ENCODE results near the gene SNTG2. TPM values are rescaled to one million over a fixed set of nuclear protein-coding genes. Genes with fewer than 3 reads are reported as not detected.

SNTG2 gene
- total RNA-seq, 2 experiments from 2014 or later = 0.57 to 1.0 TPM

DNA sequence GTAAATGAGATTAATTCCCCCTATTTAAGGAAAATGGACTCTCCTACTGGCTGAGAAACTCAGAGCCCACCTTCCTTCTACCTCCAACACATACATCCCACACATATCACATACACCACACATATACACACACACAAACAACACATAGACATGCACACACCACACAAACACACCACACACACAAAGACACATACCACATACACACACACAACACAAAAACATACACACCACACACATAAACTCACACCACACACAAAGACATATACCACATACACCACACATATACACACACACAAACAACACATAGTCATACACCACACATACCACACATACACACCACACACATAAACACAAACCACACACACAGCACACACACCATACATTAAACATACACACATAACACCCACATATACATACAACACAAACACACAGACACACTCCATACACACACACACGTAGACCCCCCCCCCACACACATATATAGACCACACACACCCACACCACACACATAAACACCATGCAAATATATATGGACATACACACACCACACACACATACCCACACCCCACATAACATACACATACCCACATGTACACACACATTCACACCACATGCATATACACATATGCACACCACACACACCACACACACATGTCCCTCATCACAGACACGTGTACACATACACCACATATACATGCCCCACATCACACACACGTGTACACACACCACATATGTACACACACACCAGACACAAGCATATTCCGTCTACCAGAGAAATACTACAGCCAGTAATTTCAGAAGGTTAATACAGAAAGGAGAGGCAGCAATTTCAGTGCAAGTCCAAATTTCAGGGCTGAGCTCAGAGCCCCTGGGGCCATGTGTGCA lies 204.3 kb downstream of the SNTG2 start:
- Mint-ChIP-seq H3K4me3 (no peak overlapping the region), H3K27ac (no peak overlapping the region), H3K9me3 (no peaks in the 10 kb centered on the region), H3K27me3 (ENCODE audit: low read depth) (no peaks in the 10 kb centered on the region), H3K4me1 (ENCODE audit: low read depth) (no peaks in the 10 kb centered on the region), H3K36me3 (ENCODE audit: low read depth) (no peaks in the 10 kb centered on the region)
- intact Hi-C loops (cut with micrococcal nuclease) = no loop called here
- CTCF ChIA-PET = interaction anchor here (1.4 kb wide), 1 partner anchor 15 kb away, joined by 8 read pairs; no protein-coding TSS in a partner anchor
- DNase-seq = no peak

DNA sequence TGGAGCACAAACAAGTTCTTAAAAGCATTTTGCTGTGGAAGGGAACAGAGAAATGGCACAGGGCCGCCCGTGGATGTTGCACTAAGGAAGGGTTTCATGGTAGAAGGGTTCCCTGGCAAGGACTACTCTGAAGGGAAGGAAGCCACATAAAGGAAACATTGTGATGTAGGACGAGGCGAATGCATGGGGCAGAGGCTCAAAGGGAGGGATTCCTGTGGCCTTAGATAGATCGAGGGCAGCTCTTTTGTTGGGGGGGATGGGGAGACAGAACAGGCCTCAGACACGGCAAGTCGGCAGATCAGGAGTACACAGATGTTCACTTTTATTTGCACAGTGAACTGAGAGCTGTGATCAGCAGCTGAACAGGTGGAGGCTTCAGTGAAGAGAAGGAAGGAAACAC lies 205.4 kb downstream of the SNTG2 start:
- CTCF ChIA-PET = no interaction called here
- Mint-ChIP-seq H3K36me3 (ENCODE audit: low read depth) (no peaks in the 10 kb centered on the region), H3K27me3 (ENCODE audit: low read depth) (no peaks in the 10 kb centered on the region), H3K4me1 (ENCODE audit: low read depth) (no peaks in the 10 kb centered on the region), H3K27ac (no peak overlapping the region), H3K4me3 (no peak overlapping the region), H3K9me3 (no peaks in the 10 kb centered on the region)
- no peak for DNase-seq
- intact Hi-C loops (cut with micrococcal nuclease) = no loop called here

DNA sequence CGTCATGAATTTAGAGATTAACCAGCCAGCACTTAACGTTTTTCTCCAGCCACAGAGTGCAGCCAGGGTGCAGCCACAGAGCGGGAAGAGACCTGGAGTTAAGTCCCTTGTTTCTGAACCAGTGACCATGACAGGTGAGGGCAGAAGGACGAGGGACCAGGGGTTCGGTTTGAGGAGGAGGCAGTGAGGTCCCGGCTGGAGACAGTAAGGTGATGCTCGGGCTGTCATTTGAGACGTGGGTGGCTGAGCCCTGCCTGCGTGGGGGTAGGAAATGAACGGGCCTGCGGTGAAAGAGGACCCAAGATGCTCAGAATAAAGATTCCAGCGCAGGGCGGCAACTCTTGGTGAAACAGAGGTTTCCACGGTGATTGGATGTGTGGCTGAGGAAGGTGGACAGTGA lies 205.9 kb downstream of the SNTG2 start:
- Mint-ChIP-seq H3K27ac (no peak overlapping the region), H3K36me3 (ENCODE audit: low read depth) (no peaks in the 10 kb centered on the region), H3K4me1 (ENCODE audit: low read depth) (peaks cover 2% of the 10 kb centered on the region), H3K4me3 (no peak overlapping the region), H3K9me3 (no peaks in the 10 kb centered on the region), H3K27me3 (ENCODE audit: low read depth) (no peaks in the 10 kb centered on the region)
- intact Hi-C loops (cut with micrococcal nuclease) = no loop called here
- DNase-seq = no peak
- CTCF ChIA-PET = no interaction called here

DNA sequence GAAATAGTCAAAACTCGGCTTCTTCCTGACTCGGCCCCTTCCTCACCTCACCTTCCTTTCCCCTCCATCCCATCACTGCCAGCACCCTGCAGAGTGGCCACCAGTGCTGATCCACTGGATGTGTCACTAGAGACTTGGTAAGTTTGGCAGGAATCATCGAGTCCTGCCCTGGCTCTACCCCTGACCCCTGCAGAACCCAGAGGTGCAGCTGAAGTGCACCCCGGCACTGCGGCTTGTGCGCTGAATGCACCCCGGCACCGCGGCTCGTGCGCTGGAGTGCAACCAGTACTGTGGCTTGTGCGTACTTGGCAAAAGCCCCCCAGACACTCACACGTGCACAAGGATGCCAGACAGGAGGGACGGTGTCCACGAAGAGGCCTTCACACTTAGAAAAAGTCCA lies 206.5 kb downstream of the SNTG2 start:
- Mint-ChIP-seq H3K27me3 (ENCODE audit: low read depth) (no peaks in the 10 kb centered on the region), H3K36me3 (ENCODE audit: low read depth) (no peaks in the 10 kb centered on the region), H3K4me3 (no peak overlapping the region), H3K9me3 (no peaks in the 10 kb centered on the region), H3K27ac (no peak overlapping the region), H3K4me1 (ENCODE audit: low read depth) (peaks cover 3% of the 10 kb centered on the region)
- no peak for DNase-seq
- CTCF ChIA-PET = no interaction called here
- intact Hi-C loops (cut with micrococcal nuclease) = no loop called here

DNA sequence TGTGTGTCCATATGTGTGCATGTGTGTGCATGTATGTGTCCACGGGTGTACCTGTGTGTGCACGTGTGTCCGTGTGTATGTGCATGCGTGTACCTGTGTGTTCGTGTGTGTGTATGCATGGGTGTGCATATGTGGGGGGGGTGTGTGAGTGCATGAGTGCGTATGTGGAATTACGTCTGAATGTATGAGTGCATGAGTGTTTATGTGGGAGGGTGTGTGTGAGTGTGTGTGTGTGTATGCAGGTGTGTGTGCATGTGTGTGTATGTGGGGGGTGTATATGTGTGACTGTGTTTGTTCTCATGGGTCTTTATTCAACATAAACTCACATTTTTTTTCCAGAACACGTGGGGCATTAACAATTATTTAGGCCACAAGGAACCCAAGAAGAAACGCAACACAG lies 208.4 kb downstream of the SNTG2 start:
- intact Hi-C loops (cut with micrococcal nuclease) = no loop called here
- CTCF ChIA-PET = no interaction called here
- DNase-seq = no peak
- H3K27ac Mint-ChIP-seq = no peak overlapping the region
- peaks cover 10% of the 10 kb centered on the region for H3K36me3 Mint-ChIP-seq (ENCODE audit: low read depth)
- H3K4me1 Mint-ChIP-seq (ENCODE audit: low read depth) = peaks cover 22% of the 10 kb centered on the region
- peaks cover 15% of the 10 kb centered on the region for H3K9me3 Mint-ChIP-seq
- H3K27me3 Mint-ChIP-seq (ENCODE audit: low read depth) = no peaks in the 10 kb centered on the region
- H3K4me3 Mint-ChIP-seq = no peak overlapping the region

DNA sequence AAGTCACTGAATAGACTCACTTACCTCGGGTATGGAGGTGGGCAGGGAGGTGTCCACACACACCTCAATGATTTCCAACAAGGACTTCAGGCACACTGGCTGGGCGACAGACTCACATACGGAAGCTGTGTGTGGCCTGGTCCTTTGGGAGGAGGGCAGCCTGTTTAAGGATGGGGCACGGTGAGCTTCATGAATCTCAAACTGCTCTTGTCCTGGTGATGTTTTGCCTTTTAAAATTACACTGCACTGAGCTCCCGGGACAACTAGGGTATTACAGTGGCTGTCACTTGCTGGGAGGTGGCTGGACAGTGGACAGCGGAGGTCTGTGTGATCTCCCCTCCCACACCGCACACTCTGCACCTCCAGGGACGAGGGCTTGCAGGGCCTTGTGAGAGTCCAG lies 211.6 kb downstream of the SNTG2 start:
- H3K27me3 Mint-ChIP-seq (ENCODE audit: low read depth) = no peaks in the 10 kb centered on the region
- peak overlapping the region; percentile 92 for H3K27ac Mint-ChIP-seq
- peaks cover 41% of the 10 kb centered on the region for H3K4me1 Mint-ChIP-seq (ENCODE audit: low read depth)
- H3K4me3 Mint-ChIP-seq = no peak overlapping the region
- peaks cover 10% of the 10 kb centered on the region for H3K36me3 Mint-ChIP-seq (ENCODE audit: low read depth)
- DNase-seq = no peak
- CTCF ChIA-PET = interaction anchor here (0.5 to 1.0 kb wide), 3 partner anchors 21 to 302 kb away, joined by 3 read pairs; no protein-coding TSS in a partner anchor
- intact Hi-C loops (cut with micrococcal nuclease) = loop anchor here (2.0 kb wide), 2 partner anchors 25 to 485 kb away; partner anchors contain the start of gene TMEM18
- peaks cover 23% of the 10 kb centered on the region for H3K9me3 Mint-ChIP-seq

DNA sequence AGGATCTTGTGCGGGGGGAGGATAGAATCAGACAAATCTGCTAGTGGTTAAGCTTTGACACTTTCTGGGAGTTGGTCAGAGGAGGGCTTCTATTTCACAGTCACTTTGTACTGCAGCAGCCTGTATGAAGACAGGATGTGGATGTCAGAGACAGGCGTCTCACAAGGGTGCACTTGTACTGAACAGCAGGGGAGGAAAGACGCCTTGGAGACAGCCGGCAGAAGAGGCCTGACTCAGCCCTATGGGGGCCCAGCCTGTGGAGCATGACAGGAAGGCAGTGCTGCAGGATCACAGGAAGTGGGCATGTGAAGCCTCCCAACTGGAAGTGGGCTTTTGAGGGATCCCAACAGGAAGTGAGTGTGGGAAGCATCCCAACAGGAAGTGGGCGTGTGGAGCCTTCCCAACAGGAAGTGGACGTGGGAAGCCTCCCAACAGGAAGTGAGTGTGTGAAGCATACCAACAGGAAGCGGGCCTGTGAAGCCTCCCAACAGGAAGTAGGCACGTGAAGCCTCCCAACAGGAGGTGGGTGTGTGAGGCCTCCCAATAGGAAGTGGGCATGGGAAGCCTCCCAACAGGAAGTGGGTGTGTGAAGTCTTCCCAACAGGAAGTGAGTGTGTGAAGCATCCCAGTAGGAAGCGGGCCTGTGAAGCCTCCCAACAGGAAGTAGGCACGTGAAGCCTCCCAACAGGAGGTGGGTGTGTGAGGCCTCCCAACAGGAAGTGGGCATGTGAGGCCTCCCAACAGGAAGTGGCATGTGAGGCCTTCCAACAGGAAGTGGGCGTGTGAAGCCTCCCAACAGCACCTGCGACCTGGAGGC lies 212.3 kb downstream of the SNTG2 start:
- peaks cover 41% of the 10 kb centered on the region for H3K4me1 Mint-ChIP-seq (ENCODE audit: low read depth)
- intact Hi-C loops (cut with micrococcal nuclease) = loop anchor here (2.0 kb wide), 2 partner anchors 26 to 486 kb away; partner anchors contain the start of gene TMEM18
- H3K36me3 Mint-ChIP-seq (ENCODE audit: low read depth) = peaks cover 10% of the 10 kb centered on the region
- peak overlapping the region; percentile 92 for H3K27ac Mint-ChIP-seq
- H3K27me3 Mint-ChIP-seq (ENCODE audit: low read depth) = no peaks in the 10 kb centered on the region
- no peak overlapping the region for H3K4me3 Mint-ChIP-seq
- peaks cover 23% of the 10 kb centered on the region for H3K9me3 Mint-ChIP-seq
- DNase-seq = peak; percentile 77
- CTCF ChIA-PET = interaction anchor here (0.5 to 1.0 kb wide), 2 partner anchors 22 to 303 kb away, joined by 3 read pairs; no protein-coding TSS in a partner anchor

DNA sequence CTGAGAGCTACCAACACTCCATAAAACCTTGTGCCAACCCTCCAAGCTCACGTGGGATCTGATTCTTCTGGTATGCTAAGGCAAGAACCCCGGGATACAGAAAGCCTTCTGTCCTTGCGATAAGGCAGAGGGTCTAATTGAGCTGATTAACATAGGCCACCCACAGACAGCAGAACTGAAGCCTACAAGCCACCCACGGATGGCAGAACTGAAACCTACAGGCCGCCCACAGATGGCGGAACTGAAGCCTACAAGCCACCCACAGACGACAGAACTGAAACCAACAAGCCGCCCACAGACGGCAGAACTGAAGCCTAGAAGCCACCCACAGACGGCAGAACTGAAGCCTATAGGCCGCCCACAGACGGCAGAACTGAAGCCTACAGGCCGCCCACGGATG lies 216.3 kb downstream of the SNTG2 start:
- DNase-seq = no peak
- CTCF ChIA-PET = no interaction called here
- Mint-ChIP-seq H3K9me3 (peaks cover 23% of the 10 kb centered on the region), H3K36me3 (ENCODE audit: low read depth) (peaks cover 10% of the 10 kb centered on the region), H3K4me1 (ENCODE audit: low read depth) (peaks cover 49% of the 10 kb centered on the region), H3K4me3 (no peak overlapping the region), H3K27ac (peak overlapping the region; percentile 53), H3K27me3 (ENCODE audit: low read depth) (no peaks in the 10 kb centered on the region)
- intact Hi-C loops (cut with micrococcal nuclease) = no loop called here

DNA sequence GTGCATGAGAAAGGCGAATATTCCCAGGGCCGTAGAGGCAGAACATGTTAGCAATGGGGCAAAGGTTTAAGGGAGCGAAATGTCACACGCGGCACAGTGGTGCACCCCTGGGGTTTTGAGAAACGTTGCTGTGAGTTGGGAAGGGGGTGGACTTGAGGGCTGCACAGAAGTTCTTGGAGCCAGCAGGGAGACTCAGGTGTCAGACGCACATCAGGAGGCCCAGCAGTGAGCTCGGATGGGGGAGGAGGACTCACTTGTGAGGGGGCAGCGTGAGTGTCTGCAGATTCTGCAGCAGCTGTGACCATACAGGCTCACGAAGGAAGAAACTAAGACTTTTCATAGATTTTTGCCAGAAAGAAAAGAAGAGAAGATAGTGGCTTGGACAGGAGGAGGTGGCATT lies 218.2 kb downstream of the SNTG2 start:
- CTCF ChIA-PET = no interaction called here
- no peaks in the 10 kb centered on the region for H3K27me3 Mint-ChIP-seq (ENCODE audit: low read depth)
- DNase-seq = no peak
- no peak overlapping the region for H3K4me3 Mint-ChIP-seq
- H3K9me3 Mint-ChIP-seq = peaks cover 10% of the 10 kb centered on the region
- intact Hi-C loops (cut with micrococcal nuclease) = no loop called here
- H3K27ac Mint-ChIP-seq = no peak overlapping the region
- H3K4me1 Mint-ChIP-seq (ENCODE audit: low read depth) = peaks cover 32% of the 10 kb centered on the region
- no peaks in the 10 kb centered on the region for H3K36me3 Mint-ChIP-seq (ENCODE audit: low read depth)

DNA sequence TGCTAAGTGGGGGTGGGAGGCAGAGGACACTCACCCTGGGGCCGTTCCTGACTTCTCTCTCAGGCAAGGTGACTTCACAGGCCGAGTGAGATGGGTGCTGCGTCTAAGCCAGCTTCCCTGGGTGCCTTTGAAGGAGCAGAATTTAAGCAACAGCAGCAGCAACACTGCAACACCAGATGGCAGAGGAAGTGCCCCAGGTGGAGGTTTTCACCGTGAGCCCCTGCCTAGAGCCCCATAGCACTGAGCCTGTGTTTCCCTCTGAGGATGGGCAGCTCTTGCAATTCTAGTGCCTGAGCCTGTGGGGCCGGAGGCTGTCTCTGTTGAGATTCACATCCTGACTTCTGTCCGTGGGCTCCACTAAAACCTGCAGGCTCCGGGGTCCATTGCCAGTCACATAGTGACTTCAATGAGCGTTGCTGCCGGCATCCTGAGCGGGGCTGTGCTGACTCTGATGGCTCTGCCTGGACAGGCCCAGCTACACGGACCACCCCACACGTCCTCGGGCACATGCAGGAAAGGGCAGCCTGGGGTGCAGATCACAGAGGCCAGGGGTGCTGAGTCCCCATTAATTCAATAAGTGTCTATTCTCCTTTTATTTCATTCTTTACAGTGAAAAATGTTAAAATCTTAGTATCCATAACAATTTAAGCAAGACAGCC lies 218.8 kb downstream of the SNTG2 start:
- Mint-ChIP-seq H3K27me3 (ENCODE audit: low read depth) (no peaks in the 10 kb centered on the region), H3K36me3 (ENCODE audit: low read depth) (no peaks in the 10 kb centered on the region), H3K4me1 (ENCODE audit: low read depth) (peaks cover 30% of the 10 kb centered on the region), H3K9me3 (peaks cover 8% of the 10 kb centered on the region), H3K4me3 (no peak overlapping the region), H3K27ac (no peak overlapping the region)
- DNase-seq = no peak
- CTCF ChIA-PET = no interaction called here
- intact Hi-C loops (cut with micrococcal nuclease) = no loop called here

DNA sequence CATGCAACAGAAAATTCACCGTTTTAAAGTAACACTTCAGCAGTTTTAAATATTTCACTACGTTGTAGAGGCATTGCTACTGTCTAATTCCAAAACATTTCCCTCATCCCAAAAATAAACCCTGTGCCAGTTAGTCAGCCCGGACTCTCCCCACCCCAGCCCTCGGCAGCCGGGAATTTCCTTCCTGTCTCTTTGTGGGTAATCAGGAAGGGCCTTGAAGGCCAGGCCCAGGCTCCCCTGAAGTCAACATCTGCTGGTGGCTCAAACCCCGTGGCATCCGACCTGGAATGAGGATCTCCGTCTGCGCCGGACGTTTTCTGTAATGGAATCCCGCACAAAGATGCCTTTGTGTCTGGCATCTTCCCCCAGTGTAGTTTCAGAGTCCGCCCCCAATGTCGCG lies 219.6 kb downstream of the SNTG2 start:
- H3K4me1 Mint-ChIP-seq (ENCODE audit: low read depth) = peaks cover 32% of the 10 kb centered on the region
- intact Hi-C loops (cut with micrococcal nuclease) = no loop called here
- no peak overlapping the region for H3K4me3 Mint-ChIP-seq
- peaks cover 8% of the 10 kb centered on the region for H3K9me3 Mint-ChIP-seq
- CTCF ChIA-PET = no interaction called here
- no peak for DNase-seq
- H3K36me3 Mint-ChIP-seq (ENCODE audit: low read depth) = no peaks in the 10 kb centered on the region
- no peaks in the 10 kb centered on the region for H3K27me3 Mint-ChIP-seq (ENCODE audit: low read depth)
- H3K27ac Mint-ChIP-seq = no peak overlapping the region

DNA sequence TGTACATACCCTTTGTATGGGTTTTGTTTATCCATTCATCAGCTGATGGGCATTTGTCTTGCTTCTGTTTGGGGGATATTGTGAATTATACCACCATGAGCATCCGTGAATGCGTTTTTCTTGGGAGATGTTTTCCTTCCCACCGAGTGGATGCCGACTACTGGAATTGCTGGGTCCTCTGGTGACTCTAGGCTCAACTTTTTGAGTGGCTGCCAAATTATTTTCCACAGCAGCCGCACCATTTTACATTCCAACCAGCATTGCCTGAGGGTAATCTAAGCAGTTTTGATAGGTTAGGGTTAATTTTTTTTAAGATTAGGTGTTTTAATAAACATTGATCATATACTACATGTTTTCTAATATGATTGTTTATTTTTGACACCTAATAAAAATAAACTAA lies 220.1 kb downstream of the SNTG2 start:
- Mint-ChIP-seq H3K27me3 (ENCODE audit: low read depth) (no peaks in the 10 kb centered on the region), H3K4me3 (no peak overlapping the region), H3K9me3 (peaks cover 8% of the 10 kb centered on the region), H3K27ac (no peak overlapping the region), H3K4me1 (ENCODE audit: low read depth) (peaks cover 31% of the 10 kb centered on the region), H3K36me3 (ENCODE audit: low read depth) (no peaks in the 10 kb centered on the region)
- no peak for DNase-seq
- intact Hi-C loops (cut with micrococcal nuclease) = no loop called here
- CTCF ChIA-PET = no interaction called here

Measured in activated naive CD4-positive, alpha-beta T cell treated with anti-CD3 and anti-CD28 coated beads for 36 hours (primary cell).